NCI-H128 (cell line): ENCODE data around the gene INVS.
A peak's percentile ranks its signal among the peaks of the same experiment; 100 is the strongest.
"Not testable (repeated sequence)": the region's sequence is repeated elsewhere in the genome, so short reads cannot be mapped to it uniquely, and the experiment has no call there.

Experiments
- DNase-seq: peaks from one replicate; lab custom pipeline; 2025; ENCODE audit not compliant: unreplicated experiment; lab: John Stamatoyannopoulos, UW

The INVS gene, protein sequence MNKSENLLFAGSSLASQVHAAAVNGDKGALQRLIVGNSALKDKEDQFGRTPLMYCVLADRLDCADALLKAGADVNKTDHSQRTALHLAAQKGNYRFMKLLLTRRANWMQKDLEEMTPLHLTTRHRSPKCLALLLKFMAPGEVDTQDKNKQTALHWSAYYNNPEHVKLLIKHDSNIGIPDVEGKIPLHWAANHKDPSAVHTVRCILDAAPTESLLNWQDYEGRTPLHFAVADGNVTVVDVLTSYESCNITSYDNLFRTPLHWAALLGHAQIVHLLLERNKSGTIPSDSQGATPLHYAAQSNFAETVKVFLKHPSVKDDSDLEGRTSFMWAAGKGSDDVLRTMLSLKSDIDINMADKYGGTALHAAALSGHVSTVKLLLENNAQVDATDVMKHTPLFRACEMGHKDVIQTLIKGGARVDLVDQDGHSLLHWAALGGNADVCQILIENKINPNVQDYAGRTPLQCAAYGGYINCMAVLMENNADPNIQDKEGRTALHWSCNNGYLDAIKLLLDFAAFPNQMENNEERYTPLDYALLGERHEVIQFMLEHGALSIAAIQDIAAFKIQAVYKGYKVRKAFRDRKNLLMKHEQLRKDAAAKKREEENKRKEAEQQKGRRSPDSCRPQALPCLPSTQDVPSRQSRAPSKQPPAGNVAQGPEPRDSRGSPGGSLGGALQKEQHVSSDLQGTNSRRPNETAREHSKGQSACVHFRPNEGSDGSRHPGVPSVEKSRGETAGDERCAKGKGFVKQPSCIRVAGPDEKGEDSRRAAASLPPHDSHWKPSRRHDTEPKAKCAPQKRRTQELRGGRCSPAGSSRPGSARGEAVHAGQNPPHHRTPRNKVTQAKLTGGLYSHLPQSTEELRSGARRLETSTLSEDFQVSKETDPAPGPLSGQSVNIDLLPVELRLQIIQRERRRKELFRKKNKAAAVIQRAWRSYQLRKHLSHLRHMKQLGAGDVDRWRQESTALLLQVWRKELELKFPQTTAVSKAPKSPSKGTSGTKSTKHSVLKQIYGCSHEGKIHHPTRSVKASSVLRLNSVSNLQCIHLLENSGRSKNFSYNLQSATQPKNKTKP

DNA sequence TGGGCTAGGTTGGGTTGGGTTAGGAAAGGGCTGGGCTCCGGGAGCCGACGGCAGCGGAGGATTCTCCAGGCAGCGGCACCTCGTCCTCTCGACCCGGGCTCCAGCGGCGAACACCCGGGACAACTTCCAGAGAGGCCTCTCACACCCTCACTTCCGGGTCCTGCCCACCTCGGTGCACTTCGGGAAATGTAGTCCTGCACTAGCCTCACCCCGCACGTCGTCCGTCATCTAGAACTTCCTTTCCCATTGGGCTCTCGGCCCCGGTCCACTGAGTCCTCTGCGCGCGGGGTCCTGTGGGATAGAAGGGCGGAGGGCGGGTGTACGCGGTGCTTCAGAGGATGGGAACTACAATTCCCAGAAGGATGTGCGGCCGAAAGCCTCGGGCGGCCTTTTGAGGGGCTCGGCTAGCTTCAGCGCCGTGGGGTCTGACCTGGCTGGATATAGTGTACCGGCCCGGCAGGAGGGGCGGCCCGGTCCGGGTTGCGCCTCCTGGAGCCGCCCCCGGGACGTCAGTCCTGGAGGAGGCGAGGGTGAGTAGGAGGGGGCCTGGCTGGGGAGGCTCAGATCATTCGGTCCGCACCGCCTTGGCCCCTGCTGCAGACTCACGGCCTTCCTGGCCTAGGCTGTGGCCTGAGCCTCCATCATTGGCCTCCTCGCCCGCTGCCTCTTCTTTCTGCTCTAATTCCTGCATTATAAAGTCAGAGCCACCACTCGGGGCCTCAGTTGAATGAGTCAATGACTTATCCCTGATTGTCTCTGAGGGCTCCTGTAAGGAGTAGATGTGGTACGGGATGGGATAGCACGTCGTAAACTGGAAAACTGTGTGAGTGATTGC, at the start of gene INVS, which contains the start of gene ERP44:
Gene INVS (plus strand): TSS at position 357 of the 835 bp plus-strand sequence. CDS start 5,279 bp downstream, outside the sequence.
Gene ERP44 (minus strand): TSS at position 114 of the 835 bp plus-strand sequence. CDS start 160 bp downstream, outside the sequence.
- DNase-seq = peak; percentile 97

DNA sequence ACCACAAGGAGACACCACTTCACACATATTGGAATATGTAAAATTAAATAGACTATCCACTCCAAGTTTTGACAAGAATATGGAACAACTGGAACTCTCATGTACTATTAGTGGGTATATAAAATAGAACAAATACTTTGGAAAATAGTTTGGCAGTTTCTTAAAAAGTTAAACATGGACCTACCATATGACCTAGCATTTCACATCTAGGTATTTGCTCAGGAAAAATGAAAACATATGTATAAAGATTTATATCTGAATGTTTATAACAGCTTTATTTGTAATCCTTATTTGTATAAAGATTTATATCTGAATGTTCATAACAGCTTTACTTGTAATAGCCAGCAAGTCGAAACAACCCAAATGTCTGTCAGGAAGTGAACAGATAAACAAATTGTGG, 49.5 kb upstream of the INVS start:
- DNase-seq = no peak

DNA sequence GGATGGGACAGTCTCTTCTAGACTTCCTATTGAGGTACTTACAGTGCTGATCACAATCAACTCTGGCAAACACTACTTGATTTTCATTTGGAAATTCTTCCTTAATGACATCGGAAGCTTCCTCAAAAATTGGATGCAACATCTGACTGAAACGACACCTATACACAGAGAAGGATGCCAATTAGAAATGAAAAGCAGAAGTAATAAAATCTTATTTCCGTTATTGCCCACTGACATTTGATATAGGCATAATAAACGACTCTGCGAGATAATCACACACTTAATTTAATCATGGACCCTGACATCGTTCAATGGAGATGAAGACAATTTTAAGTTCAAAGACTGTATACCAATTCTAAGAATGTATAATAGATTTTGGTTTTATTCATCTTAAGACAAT, 46.7 kb upstream of the INVS start:
- DNase-seq = no peak

DNA sequence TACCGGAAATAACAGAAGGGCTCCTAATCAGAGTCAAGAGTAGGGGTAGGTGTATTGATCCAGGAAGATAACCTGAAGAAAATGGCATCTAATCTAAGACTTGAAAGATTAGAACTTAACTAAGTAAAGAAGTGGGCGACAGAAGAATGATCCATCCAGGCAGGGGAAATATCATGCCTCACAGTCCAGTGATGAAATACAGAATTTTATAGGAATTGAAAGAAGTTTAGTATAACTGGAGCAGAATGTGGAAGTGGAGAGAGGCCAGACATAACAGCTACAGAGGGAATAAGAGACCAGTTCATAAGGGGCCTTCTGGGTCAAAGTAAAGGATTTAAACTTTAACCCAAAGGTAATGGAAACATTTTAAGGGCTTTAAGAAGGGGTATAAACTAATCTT, 42.5 kb upstream of the INVS start:
- no peak for DNase-seq

DNA sequence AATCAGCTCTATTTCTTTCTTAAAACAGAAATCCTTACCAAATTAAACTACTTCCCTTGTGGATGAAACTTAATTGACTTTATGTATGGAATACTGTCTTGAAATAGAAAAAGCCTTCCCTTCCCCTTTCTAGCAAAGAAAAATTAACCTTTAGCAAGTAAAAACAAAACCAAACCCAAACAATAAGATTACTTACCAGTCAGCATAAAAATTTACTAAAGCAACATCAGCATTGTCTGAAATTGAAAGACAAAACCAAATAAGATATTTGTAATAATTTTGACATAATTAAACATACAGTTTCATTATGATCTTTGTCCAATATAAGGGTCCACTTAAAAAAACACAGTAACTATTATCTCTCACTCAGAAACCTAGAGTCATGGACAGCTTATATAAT, 41.4 kb upstream of the INVS start:
- DNase-seq = no peak

DNA sequence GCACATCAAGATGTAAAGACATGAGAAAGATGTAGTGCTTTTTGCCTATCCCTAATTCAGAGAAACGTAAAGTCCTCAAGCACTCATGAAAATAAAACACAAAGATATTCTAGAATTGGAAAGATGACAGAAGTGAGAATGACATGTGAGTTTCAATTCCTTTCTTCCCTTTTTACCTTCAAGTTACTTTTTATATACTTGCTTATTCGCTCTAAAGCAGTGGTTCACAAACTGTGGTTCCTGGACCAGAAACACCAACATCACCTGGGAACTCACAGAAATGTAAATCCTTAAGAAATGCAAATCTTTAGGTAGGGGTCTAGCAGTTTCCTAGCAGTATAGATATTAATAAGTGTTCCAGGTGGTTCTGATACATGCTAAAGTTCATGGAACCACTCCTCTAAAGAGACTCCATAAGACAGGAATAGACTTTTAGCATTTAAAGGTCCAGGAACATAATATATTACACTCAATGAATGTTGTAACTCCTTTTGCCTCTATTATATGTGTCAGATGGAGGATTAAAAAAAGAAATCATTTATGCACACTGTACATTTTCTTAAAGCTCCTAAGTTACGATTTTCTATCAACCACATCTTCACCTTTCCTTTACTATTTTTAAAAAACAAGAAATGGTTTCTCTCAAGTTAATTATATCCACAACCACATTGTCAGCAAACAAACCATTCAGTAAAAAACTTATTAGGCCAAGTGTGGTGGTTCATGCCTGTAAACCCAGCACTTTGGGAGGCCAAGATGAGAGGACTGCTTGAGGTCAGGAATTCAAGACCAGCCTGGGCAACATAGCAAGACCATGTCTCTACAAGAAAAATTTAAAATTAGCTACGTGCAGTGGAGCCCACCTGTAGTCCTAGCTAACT, 40.1 kb upstream of the INVS start:
- DNase-seq = no peak

DNA sequence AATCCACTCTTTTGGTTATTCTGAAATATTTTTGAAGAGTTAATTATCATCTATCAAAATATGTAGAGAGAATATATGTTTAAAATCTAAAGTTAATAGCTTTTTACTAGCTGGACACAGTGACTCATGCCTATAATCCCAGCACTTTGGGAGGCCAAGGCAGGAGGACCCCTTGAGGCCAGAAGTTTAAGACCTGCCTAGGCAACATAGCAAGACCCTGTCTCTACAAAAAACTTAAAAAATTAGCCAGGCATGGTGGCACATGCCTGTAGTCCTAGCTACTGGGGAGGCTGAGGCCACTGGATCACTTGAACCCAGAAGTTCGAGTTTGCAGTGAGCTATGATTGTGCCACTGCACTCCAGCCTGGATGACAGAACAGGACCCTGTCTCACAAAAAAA, 36.4 kb upstream of the INVS start:
- not testable (repeated sequence) for DNase-seq

DNA sequence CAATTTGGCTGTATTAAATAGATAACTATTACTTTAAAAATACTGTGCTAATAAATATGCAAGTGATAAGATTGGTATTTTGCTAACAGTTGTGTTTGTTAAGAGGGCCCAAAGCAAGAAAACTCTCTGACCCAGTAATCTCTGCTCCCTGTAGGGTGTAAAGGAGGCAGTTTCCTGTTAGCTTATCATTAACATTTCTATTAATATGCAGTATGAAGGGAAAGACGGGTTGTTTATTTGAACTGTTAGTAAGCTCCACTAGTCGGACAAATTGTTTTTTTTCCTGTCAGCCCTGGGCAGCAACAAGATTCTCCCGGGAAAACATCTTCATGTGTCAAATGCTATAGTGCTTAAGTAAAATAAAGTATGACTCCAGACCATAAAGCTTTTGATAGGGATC, 35.9 kb upstream of the INVS start:
- no peak for DNase-seq

DNA sequence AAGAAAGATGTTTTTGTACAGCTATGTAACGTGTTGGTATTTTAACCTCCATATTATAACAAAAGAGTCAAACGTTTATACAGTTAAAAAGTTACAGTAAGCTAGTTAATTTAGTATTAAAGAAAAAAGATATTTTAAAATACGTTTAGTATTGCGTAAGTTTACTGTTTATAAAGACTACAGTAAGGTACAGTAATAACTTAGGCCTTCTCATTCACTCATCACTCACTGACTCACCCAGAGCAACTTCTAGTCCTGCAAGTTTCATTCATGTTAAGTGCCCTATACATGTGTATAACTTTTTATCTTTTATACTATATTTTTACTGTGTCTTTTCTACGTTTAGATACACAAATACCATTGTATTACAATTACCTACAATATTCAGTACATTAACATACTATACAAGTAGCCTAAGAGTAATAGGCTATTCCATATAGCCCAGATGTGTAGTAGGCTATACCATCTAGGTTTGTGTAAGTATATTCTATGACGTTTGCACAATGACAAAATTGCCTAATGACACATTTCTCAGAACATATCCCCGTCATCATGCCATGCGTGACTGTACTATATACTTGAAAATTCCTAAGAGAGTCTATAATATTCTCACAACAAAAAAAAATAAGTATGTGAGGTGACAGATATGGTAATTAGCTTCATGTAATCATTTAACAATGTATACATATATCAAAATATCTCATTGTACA, 34.0 kb upstream of the INVS start:
- no peak for DNase-seq

DNA sequence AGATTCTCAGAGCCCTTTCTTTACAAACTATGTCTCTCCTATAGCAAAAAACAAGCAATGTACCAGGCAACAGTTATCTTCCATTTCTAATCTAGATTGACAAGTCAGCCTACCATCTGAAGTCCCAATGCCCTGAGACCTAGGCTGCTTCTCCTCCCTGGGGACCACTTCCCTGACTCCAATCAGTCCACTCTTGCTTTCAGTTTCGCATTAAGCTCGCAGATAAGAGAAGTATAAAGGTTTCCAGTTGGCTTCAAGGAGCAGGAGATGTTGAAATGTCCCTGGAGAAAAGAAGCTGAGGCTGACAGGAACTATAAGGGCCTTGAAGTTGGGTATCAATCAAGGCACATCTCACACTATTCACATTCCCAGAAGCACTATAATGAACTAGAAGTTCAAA, 32.5 kb upstream of the INVS start:
- no peak for DNase-seq

DNA sequence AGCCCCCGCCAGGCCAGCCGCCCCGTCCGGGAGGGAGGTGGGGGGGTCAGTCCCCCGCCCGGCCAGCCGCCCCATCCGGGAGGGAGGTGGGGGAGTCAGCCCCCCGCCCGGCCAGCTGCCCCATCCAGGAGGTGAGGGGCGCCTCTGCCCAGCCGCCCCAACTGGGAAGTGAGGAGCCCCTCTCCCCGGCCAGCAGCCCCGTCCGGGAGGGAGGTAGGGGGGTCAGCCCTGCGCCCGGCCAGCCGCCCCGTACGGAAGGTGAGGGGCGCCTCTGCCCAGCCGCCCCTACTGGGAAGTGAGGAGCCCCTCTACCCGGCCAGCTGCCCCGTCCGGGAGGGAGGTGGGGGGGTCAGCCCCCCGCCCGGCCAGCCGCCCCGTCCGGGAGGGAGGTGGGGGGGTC, 31.1 kb upstream of the INVS start:
- not testable (repeated sequence) for DNase-seq

DNA sequence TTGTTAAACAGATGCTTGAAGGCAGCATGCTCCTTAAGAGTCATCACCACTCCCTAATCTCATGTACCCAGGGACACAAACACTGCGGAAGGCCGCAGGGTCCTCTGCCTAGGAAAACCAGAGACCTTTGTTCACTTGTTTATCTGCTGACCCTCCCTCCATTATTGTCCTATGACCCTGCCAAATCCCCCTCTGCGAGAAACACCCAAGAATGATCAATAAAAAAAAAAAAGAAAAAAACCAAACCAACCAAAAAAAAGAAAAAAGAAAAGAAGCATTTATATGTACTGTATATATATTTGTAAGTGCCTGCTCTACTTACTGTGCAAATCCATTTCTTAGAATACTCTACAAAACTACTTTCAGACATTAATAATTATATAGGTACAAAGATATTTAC, 30.0 kb upstream of the INVS start:
- DNase-seq = not testable (repeated sequence)

DNA sequence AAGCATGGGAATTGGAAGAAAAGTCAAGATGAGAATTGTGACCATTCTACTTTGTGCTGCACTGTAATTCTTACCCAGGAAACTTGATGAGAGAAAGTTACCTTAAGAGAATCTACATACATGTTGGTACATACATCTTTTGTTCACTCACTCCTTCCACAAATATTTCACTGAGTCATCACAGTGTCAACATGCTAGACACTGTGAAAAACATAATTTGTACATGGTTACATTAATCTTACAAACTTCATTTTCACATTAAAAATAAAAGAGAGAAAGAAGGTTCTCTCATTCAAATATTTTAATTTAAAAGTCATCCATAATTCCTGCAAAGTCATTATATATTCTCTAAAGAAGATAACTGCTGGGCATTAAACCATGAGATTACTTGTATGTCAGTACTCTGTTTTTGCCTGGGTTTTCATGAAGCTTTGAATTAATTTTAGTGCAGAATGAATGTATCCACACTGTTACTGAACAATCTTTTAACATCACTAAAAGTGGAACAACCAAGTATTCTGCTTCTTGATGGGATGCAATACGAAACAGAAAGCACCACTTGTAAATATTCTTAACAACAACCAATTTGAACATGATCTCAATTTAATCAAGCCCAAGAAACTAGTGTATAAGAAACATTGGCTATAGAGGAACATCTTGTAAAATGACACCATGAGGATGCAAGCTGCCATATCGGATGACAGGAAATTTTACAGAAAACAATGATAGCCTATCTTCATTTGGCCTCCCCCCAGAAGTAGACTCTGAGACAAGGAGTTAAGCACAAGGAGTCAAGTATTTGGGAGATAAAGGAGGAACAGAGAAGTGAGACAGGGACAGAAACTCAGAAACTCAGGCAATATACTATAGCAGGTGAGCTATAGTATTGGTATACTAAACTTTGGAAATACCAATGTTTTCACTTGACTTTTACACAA, 28.7 kb upstream of the INVS start:
- no peak for DNase-seq

DNA sequence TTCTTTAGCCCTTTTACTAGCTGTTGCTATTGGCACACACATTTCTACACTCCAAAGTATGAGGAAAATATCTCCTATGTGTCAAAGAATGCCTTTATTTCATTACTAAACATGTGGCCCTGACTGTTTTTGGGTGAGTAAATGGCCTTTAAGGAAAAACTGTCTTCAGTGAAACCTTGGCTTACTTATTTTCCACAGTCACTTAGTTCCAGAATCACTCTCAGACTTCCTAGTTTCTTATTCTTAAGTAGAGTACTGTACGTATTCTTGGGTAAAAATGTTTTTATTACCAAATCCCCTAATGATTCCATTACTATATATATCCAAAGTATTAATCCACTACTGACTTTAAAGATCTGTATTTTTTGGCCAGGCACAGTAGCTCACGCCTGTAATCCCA, 27.8 kb upstream of the INVS start:
- no peak for DNase-seq

DNA sequence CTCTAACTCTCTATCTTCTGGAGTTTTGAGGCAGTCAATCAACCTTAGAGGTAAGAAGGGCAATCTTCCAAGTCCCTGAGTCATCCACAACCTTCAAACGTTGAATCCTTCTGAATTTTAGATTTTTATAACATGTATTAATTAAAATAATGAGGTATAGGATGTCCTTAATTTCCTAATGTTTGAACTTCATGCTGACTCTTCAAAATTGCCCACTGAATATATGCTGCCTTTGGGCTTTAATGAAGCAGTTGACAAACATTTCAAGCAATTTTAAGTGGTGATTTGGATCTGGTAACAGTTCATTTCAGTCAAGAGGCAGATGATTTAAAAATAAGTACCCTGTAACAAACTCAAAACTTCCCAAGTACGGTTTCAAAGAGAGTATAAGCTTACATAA, 26.2 kb upstream of the INVS start:
- DNase-seq = no peak

DNA sequence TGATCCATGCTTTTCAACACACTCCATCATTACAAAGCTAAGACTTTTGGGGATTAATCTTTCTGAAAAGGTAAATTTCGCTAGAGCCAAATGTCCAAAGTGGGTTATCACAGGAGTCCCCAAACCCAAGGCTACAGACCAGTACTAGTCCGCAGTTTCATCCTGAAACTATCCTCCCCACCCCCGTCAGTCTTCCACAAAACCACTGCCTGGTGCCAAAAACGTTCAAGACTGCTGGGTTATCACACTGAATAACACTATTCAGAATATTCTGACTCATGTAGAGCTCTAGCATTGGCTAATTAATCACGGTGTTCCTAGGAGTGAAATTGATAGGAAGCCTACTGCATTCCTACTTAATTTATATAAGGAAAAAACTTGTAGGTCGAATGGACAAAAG, 24.9 kb upstream of the INVS start:
- DNase-seq = no peak

DNA sequence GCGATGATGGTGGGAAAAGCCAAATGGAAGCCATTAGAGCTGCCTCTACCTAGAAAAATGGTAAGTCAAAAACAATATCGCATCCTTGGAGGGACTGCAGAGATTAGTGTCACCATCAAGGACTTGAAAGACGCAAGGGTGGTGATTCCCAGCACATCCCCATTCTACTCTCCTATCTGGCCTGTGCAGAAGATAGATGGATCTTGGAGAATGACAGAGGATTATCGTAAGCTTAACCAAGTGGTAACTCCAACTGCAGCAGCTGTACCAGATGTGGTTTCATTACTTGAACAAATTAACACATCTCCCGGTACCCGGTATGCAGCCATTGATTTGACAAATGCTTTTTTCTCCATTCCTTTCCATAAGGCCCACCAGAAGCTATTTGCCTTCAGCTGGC, 24.1 kb upstream of the INVS start:
- DNase-seq = no peak

DNA sequence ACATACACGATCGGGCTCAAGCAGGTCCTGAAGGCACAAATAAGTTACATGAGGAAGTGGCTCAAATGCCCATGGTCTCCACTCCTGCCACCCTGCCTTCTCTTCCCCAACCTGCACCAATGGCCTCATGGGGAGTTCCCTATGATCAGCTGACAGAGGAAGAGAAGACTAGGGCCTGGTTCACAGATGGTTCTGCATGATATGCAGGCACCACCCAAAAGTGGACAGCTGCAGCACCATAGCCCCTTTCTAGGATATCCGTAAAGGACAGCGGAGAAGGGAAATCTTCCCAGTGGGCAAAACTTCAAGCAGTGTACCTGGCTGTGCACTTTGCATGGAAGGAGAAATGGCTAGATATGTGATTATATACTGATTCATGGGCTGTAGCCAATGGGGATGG, 22.8 kb upstream of the INVS start:
- not testable (repeated sequence) for DNase-seq
